Keratinocyte (primary cell): ENCODE measurements around the gene GABRR2. TPM values are rescaled to one million over a fixed set of nuclear protein-coding genes. Genes with fewer than 3 reads are reported as not detected.

Experiments
- DNase-seq: peaks from one replicate; pipeline ENCODE4 v3.0.0-alpha.2; 2011; ENCODE audit warnings: low read depth, missing footprints, low spot score
- FAIRE-seq: peaks from 2 replicates; lab custom pipeline; 2011; peaks lifted over from hg19 to GRCh38; lab: Jason Lieb, UNC
- H2AFZ ChIP-seq: 2 replicates; pipeline ENCODE4 v1.6.0; 2012; ENCODE audit warnings: low read length, control low read depth, inconsistent platforms; ENCODE audit not compliant: control insufficient read depth
- H3K27ac ChIP-seq: 2 replicates; pipeline ENCODE4 v1.5.1; 2011; ENCODE audit warnings: low read length; ENCODE audit not compliant: control insufficient read depth, insufficient read depth
- H3K27me3 ChIP-seq: 3 replicates; pipeline ENCODE4 v1.6.0; 2011; ENCODE audit warnings: low read length; ENCODE audit not compliant: control insufficient read depth, insufficient read depth; ENCODE audit errors: extremely low read depth
- H3K36me3 ChIP-seq, 2 experiments: 2 replicates in 1 of 2; 3 replicates in 1 of 2; pipeline ENCODE4 v1.5.1; 2011; ENCODE audit warnings: low read length in 2 of 2, mild to moderate bottlenecking in 1 of 2; ENCODE audit not compliant: control insufficient read depth in 2 of 2, insufficient read depth in 2 of 2; ENCODE audit errors: extremely low read depth in 1 of 2
- H3K4me1 ChIP-seq: 3 replicates; pipeline ENCODE4 v1.5.1; 2011; ENCODE audit warnings: low read length; ENCODE audit not compliant: control insufficient read depth, insufficient read depth; ENCODE audit errors: extremely low read depth
- H3K4me2 ChIP-seq: 3 replicates; pipeline ENCODE4 v1.6.0; 2011; ENCODE audit warnings: low read depth, low read length; ENCODE audit not compliant: control insufficient read depth, insufficient read depth; ENCODE audit errors: extremely low read depth
- H3K4me3 ChIP-seq, 3 experiments: fragments of 200-600 bp in 1 of 3; sonication (generic) in 1 of 3; 2 replicates in 2 of 3; 3 replicates in 1 of 3; pipeline ENCODE4 v1.5.1; 2011 to 2016; ENCODE audit warnings: low read length in 3 of 3, mild to moderate bottlenecking in 3 of 3, control low read depth in 2 of 3, inconsistent platforms in 1 of 3, low read depth in 1 of 3, mixed read lengths in 1 of 3, mixed run types in 1 of 3, moderate library complexity in 1 of 3; ENCODE audit not compliant: control insufficient read depth in 2 of 3, insufficient read depth in 2 of 3; ENCODE audit errors: extremely low read depth in 1 of 3
- H3K79me2 ChIP-seq: 2 replicates; pipeline ENCODE4 v1.6.0; 2012; ENCODE audit warnings: low read length; ENCODE audit not compliant: control insufficient read depth, insufficient read depth
- H3K9ac ChIP-seq: 3 replicates; pipeline ENCODE4 v1.6.0; 2011; ENCODE audit warnings: low read length; ENCODE audit not compliant: control insufficient read depth, insufficient read depth; ENCODE audit errors: extremely low read depth
- H3K9me1 ChIP-seq: 3 replicates; pipeline ENCODE4 v1.6.0; 2011; ENCODE audit warnings: low read length; ENCODE audit not compliant: control insufficient read depth, insufficient read depth; ENCODE audit errors: extremely low read depth
- H3K9me3 ChIP-seq: 2 replicates; pipeline ENCODE4 v1.5.1; 2012; ENCODE audit warnings: low read depth, low read length; ENCODE audit not compliant: control insufficient read depth
- H4K20me1 ChIP-seq: 3 replicates; pipeline ENCODE4 v1.6.0; 2011; ENCODE audit warnings: low read length; ENCODE audit not compliant: control insufficient read depth, insufficient read depth; ENCODE audit errors: extremely low read depth
- CTCF ChIP-seq, 3 experiments: IDR thresholded peaks in 1 of 3; conservative IDR thresholded peaks in 1 of 3; optimal IDR thresholded peaks in 1 of 3; 2 replicates in 2 of 3; 3 replicates in 1 of 3; pipeline versions ENCODE3 to v1.5.1; 2011; ENCODE audit warnings: low read length in 3 of 3, mild to moderate bottlenecking in 3 of 3, moderate library complexity in 2 of 3, control low read depth in 1 of 3, inconsistent platforms in 1 of 3; ENCODE audit not compliant: insufficient read depth in 2 of 3; ENCODE audit errors: extremely low read depth in 1 of 3
- EZH2 ChIP-seq: IDR thresholded peaks from one replicate; pipeline ENCODE4 v1.6.1; 2012; ENCODE audit warnings: inconsistent platforms, mild to moderate bottlenecking, low read length, moderate library complexity
- dilution Hi-C: fragments of 300-500 bp; cut with MboI; formaldehyde crosslinking; loops from one replicate; pipeline ENCODE4 v1.7.0; 2020; ENCODE audit warnings: low sequenced_read_pairs; ENCODE audit not compliant: extremely low pct_ligation_motif_present
- polyA plus RNA-seq, 5 experiments: library from polyadenylated mRNA; depleted of rRNA in 3 of 5; stranded (reverse) in 3 of 5; stranded (forward) in 1 of 5; unstranded in 1 of 5; fragments of >200 nt; gene quantifications; 1 replicate in 1 of 5; 2 replicates in 3 of 5; 3 replicates in 1 of 5; pipeline versions ENCODE4 v1.2.1 to v1.2.3, GENCODE V29; 2011 to 2012; ENCODE audit warnings: missing spikeins in 2 of 5, low read depth in 1 of 5, low replicate concordance in 1 of 5

Gene GABRR2
- polyA plus RNA-seq, 1 donor (not counting 4 experiments of a cell fraction or from before 2014, with no cell fraction given) = 0.03 TPM

- Histone ChIP-seq H3K9me1 (no peaks in the 10 kb centered on the region), H3K4me3 (no peak overlapping the region), H3K36me3 (no peaks in the 10 kb centered on the region), H3K4me1 (no peaks in the 10 kb centered on the region), H3K4me2 (no peak overlapping the region), H3K79me2 (no peaks in the 10 kb centered on the region), H3K27ac (no peak overlapping the region), H2AFZ (no peak overlapping the region), H4K20me1 (no peaks in the 10 kb centered on the region), H3K27me3 (peaks cover 3% of the 10 kb centered on the region), H3K9ac (no peak overlapping the region), H3K9me3 (no peaks in the 10 kb centered on the region)
- dilution Hi-C loops = no loop called here
- DNase-seq (no peak), FAIRE-seq (no peak)
- TF ChIP-seq CTCF (optimal IDR thresholded peaks at IDR 0.05 in 1 of 3, IDR thresholded peaks at IDR 0.05 in 1 of 3, conservative IDR thresholded peaks at IDR 0.05 in 1 of 3; ENCODE audit: extremely low read depth in 1 of 3, insufficient read depth in 2 of 3, low read length in 3 of 3) (no peak), EZH2 (no peak)
Measured at GRCh38 chr6:89221129-89221528, 94.0 kb downstream of the GABRR2 start.

- Histone ChIP-seq H3K27me3 (peaks cover 5% of the 10 kb centered on the region), H3K27ac (no peak within 1 kb of the TSS), H3K4me3 (no peak within 1 kb of the TSS), H3K4me1 (no peaks in the 10 kb centered on the region), H3K9me3 (no peaks in the 10 kb centered on the region), H3K36me3 (no peaks in the 10 kb centered on the region), H2AFZ (no peak within 1 kb of the TSS), H3K4me2 (no peak within 1 kb of the TSS), H3K9me1 (no peaks in the 10 kb centered on the region), H3K9ac (no peak within 1 kb of the TSS), H3K79me2 (no peaks in the 10 kb centered on the region), H4K20me1 (no peaks in the 10 kb centered on the region)
- TF ChIP-seq EZH2 = no peak
- TF ChIP-seq CTCF (optimal IDR thresholded peaks at IDR 0.05 in 1 of 3, IDR thresholded peaks at IDR 0.05 in 1 of 3, conservative IDR thresholded peaks at IDR 0.05 in 1 of 3; ENCODE audit: extremely low read depth in 1 of 3, insufficient read depth in 2 of 3, low read length in 3 of 3) = no peak
- FAIRE-seq (no peak), DNase-seq (no peak)
- dilution Hi-C loops = no loop called here
Measured at GRCh38 chr6:89217299-89217910, 97.7 kb downstream of the GABRR2 start, which contains the start of gene GABRR1. Gene GABRR1 (minus strand): TSS chr6:89217358. CDS start chr6:89217322, 36 bp downstream.
